Peyer's patch (tissue), 4 donors: ENCODE results near the gene SHISA9.

Experiments
- POLR2A ChIP-seq, 2 donors: fragments of 450-650 bp; IDR thresholded peaks; one replicate each; pipeline ENCODE4 v1.5.1; 2017; ENCODE audit warnings: antibody characterized with exemption in 2 of 2, mild to moderate bottlenecking in 2 of 2, moderate library complexity in 2 of 2
- TF ChIP-seq, protein P1 (sequence below), 6 experiments: fragments of 450-650 bp in 4 of 6; fragments of 200-600 bp in 2 of 6; sonication (generic) in 1 of 6; IDR thresholded peaks; one replicate each; pipeline ENCODE4 v1.5.1; 2017 to 2019; ENCODE audit warnings: antibody characterized with exemption in 6 of 6, mild to moderate bottlenecking in 3 of 6, moderate library complexity in 1 of 6

- TF ChIP-seq, protein P1, sequence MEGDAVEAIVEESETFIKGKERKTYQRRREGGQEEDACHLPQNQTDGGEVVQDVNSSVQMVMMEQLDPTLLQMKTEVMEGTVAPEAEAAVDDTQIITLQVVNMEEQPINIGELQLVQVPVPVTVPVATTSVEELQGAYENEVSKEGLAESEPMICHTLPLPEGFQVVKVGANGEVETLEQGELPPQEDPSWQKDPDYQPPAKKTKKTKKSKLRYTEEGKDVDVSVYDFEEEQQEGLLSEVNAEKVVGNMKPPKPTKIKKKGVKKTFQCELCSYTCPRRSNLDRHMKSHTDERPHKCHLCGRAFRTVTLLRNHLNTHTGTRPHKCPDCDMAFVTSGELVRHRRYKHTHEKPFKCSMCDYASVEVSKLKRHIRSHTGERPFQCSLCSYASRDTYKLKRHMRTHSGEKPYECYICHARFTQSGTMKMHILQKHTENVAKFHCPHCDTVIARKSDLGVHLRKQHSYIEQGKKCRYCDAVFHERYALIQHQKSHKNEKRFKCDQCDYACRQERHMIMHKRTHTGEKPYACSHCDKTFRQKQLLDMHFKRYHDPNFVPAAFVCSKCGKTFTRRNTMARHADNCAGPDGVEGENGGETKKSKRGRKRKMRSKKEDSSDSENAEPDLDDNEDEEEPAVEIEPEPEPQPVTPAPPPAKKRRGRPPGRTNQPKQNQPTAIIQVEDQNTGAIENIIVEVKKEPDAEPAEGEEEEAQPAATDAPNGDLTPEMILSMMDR (IDR thresholded peaks at IDR 0.05), result no peak
- TF ChIP-seq POLR2A (IDR thresholded peaks at IDR 0.05), result no peak
These were observed 304.0 kb downstream of the SHISA9 start for GRCh38 chr16:13205352-13205751.
